HG03066 (cell line): ENCODE results near the gene NFKB1.
A peak's percentile ranks its signal among the peaks of the same experiment; 100 is the strongest.
"Not testable (repeated sequence)": the region's sequence is repeated elsewhere in the genome, so short reads cannot be mapped to it uniquely, and the experiment has no call there.

ENCODE experiments used
- ATAC-seq: cut with Tn5 transposase; IDR thresholded peaks from one replicate; pipeline ENCODE4 v1.9.1; 2021; ENCODE audit warnings: low read depth; ENCODE audit not compliant: unreplicated experiment

Gene NFKB1

GRCh38 chr4:102564399-102565059 is 63.4 kb downstream of the NFKB1 start:
- ATAC-seq, result peak; percentile 82

- no peak for ATAC-seq
These were observed 64.5 kb downstream of the NFKB1 start for GRCh38 chr4:102565696-102566095.

- no peak for ATAC-seq
These were observed 65.3 kb downstream of the NFKB1 start for GRCh38 chr4:102566426-102566825.

GRCh38 chr4:102567427-102567826 is 66.3 kb downstream of the NFKB1 start:
- ATAC-seq, result no peak

- ATAC-seq, result no peak
These were observed 68.0 kb downstream of the NFKB1 start for GRCh38 chr4:102569200-102569599.

GRCh38 chr4:102570211-102570610 is 69.1 kb downstream of the NFKB1 start:
- not testable (repeated sequence) for ATAC-seq

GRCh38 chr4:102572452-102572851 is 71.3 kb downstream of the NFKB1 start:
- no peak for ATAC-seq

- no peak for ATAC-seq
These were observed 73.2 kb downstream of the NFKB1 start for GRCh38 chr4:102574317-102574716.

- ATAC-seq, result no peak
These were observed 74.4 kb downstream of the NFKB1 start for GRCh38 chr4:102575369-102576129.

GRCh38 chr4:102578270-102578669 is 77.1 kb downstream of the NFKB1 start:
- no peak for ATAC-seq

- no peak for ATAC-seq
These were observed 77.7 kb downstream of the NFKB1 start for GRCh38 chr4:102578819-102579218.

GRCh38 chr4:102579794-102580462 is 78.8 kb downstream of the NFKB1 start:
- ATAC-seq, result no peak

- ATAC-seq, result no peak
These were observed 79.3 kb downstream of the NFKB1 start for GRCh38 chr4:102580463-102580842.

- ATAC-seq, result no peak
These were observed 82.9 kb downstream of the NFKB1 start for GRCh38 chr4:102584091-102584490.

GRCh38 chr4:102585329-102585728 is 84.2 kb downstream of the NFKB1 start:
- peak; percentile 47 for ATAC-seq

- peak; percentile 38 for ATAC-seq
These were observed 85.0 kb downstream of the NFKB1 start for GRCh38 chr4:102586002-102586643.

GRCh38 chr4:102586644-102587021 is 85.5 kb downstream of the NFKB1 start:
- peak; percentile 37 for ATAC-seq

GRCh38 chr4:102589743-102590142 is 88.6 kb downstream of the NFKB1 start:
- no peak for ATAC-seq

GRCh38 chr4:102592256-102592655 is 91.1 kb downstream of the NFKB1 start:
- no peak for ATAC-seq

GRCh38 chr4:102593147-102593546 is 92.0 kb downstream of the NFKB1 start:
- no peak for ATAC-seq

- ATAC-seq, result no peak
These were observed 92.8 kb downstream of the NFKB1 start for GRCh38 chr4:102594000-102594399.
